Anterior cingulate cortex (tissue), 58 donors: ENCODE data around the gene VTCN1.

Experiments
- DNase-seq, 58 donors: peaks; one replicate each; lab custom pipeline; 2025; lab: John Stamatoyannopoulos, UW

VTCN1 gene

GRCh38 chr1:117210386-117210785 is 341 bp downstream of the VTCN1 start:
- DNase-seq, result no peak

GRCh38 chr1:117209094-117209493 is 1.6 kb downstream of the VTCN1 start:
- no peak for DNase-seq

GRCh38 chr1:117208580-117208979 is 2.1 kb downstream of the VTCN1 start:
- no peak for DNase-seq

GRCh38 chr1:117205368-117205767 is 5.4 kb downstream of the VTCN1 start:
- no peak for DNase-seq

GRCh38 chr1:117201808-117202207 is 8.9 kb downstream of the VTCN1 start:
- DNase-seq, result no peak

GRCh38 chr1:117198097-117198496 is 12.6 kb downstream of the VTCN1 start:
- DNase-seq, result no peak

GRCh38 chr1:117189726-117190125 is 21.0 kb downstream of the VTCN1 start:
- no peak for DNase-seq

GRCh38 chr1:117188816-117189437 is 21.8 kb downstream of the VTCN1 start:
- DNase-seq, result no peak

- no peak for DNase-seq
Observed at GRCh38 chr1:117188170-117188815, 22.4 kb downstream of the VTCN1 start.

- DNase-seq, result no peak
Observed at GRCh38 chr1:117183112-117183511, 27.6 kb downstream of the VTCN1 start.

GRCh38 chr1:117182319-117182718 is 28.4 kb downstream of the VTCN1 start:
- DNase-seq, result no peak

GRCh38 chr1:117181630-117182041 is 29.1 kb downstream of the VTCN1 start:
- no peak for DNase-seq

GRCh38 chr1:117180147-117180967 is 30.4 kb downstream of the VTCN1 start:
- no peak for DNase-seq

- DNase-seq, result no peak
Observed at GRCh38 chr1:117179471-117179870, 31.3 kb downstream of the VTCN1 start.

GRCh38 chr1:117178756-117179155 is 32.0 kb downstream of the VTCN1 start:
- no peak for DNase-seq

GRCh38 chr1:117177376-117177775 is 33.4 kb downstream of the VTCN1 start:
- DNase-seq, result no peak

- no peak for DNase-seq
Observed at GRCh38 chr1:117176579-117176978, 34.1 kb downstream of the VTCN1 start.

GRCh38 chr1:117174851-117175250 is 35.9 kb downstream of the VTCN1 start:
- DNase-seq, result no peak

GRCh38 chr1:117173691-117174090 is 37.0 kb downstream of the VTCN1 start:
- DNase-seq, result no peak

- no peak for DNase-seq
Observed at GRCh38 chr1:117173006-117173405, 37.7 kb downstream of the VTCN1 start.

GRCh38 chr1:117171900-117172511 is 38.7 kb downstream of the VTCN1 start:
- DNase-seq, result peak in 20 of 58 donors; percentile 2 to 76 (median 14)
